ENCODE measurements around the gene DBI.
"Not testable (repeated sequence)": the region's sequence is repeated elsewhere in the genome, so short reads cannot be mapped to it uniquely, and the experiment has no call there.

The DBI gene

DNA sequence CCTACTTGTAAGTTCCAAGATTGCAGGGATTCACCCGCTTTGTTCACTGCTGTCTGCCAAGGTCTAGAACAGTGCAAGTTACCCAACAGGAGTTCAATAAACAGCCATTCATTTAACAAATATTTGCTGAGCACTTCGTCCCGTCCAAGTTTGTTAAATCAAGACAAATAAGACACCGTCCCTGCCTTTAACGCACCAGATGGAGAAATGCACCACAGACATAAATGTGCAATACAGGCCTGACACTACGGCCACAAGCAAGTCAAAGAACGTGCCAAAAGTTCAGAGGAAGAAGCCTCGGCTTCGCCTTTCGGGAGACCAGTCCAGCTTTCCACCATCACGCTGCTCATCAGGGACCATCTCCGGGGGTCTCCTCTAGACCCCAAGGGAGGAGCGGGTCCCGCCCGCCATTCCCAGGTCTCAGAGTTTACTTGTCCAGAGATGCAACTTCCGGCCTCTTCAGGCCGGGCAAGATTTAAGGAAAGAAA, 572 bp upstream of the DBI start:
- DNase-seq, result no peak

DNA sequence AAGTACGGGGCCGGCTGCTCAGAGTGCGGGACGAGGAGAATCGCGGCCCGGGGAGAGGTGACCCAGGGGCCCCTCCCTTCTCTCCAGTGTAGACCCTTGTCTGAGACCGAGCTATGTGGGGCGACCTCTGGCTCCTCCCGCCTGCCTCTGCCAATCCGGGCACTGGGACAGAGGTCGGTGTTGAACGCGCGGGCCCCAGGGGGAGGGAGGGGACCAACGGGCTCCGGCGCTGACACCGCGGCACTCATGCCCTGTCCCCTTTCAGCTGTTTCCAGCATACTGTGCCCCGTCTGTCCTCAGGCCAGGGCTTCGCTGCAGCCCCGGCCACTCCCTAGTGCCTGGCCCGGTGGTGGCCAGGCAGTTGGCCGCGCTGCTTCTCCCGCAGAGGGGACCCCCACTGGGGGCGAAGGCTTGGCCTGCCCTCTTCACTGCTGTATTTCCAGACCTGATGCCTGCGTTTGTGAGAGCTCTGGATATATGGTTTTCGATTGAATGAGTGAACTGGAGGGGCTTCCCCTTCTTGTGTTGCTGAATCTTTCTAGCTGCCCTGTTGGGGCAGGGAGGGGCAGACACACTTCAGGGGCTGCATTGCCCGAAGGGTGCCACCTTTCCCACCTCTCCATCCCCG, 809 bp downstream of the DBI start:
- no peak for DNase-seq

- no peak for DNase-seq
Observed at GRCh38 chr2:119369845-119370244, 3.1 kb downstream of the DBI start.

DNA sequence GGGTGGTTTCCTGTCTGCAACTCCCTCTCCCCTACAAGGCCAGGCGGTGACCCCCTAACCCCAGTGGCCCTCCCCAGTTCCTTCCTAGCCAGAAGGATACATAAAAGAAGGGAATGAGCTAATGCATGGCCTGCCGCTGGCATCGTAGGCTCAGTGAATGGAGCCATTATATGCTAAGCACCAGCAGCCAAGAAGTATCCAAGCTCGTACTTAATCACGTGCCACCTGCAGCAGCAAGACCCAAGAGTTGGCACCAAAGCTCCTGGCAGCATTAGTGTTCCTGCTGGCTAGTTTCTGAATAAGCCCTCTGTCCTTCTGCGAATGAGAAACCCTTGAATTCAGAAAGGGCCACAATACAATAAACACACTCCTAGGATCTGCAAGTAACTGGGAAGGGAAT, 4.3 kb downstream of the DBI start:
- DNase-seq, result no peak

DNA sequence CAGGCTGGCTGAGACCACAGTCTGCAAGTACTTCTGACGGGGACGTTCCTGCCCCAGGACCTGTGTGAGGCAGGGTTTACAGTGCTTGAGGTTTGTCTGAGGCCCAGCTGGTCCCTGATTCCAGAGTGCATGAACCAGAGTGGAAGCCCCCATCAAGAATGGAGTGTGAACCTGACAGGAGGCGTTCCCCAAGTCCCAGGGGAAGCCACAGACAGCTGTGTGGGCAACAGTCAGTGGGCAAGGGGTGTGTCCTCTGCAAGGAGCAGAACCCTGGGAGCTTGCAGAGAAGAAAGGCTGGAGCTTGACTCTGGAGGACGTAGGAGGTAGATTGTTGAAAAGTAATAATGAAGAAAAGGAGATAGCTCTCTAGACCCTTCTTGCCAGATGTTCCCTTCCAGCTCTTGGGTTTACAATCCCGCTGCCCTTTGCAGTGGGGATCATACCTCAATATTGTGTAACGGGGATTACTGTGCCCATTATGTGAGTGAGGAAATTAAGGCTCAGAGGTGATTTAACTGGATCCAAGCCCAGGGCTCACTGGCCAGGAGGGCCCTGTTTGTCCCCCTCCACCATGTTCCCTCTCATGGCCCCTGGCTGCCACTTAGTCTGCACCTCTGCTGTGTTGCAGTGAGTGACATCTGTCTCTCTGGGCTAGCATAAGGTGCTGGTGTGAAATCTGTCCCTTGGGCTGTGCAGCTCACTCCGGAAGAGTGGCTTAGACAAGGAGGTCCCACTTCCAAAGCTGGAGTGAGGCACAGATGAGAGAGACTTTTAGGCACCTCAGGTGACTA, 6.2 kb downstream of the DBI start:
- no peak for DNase-seq

DNA sequence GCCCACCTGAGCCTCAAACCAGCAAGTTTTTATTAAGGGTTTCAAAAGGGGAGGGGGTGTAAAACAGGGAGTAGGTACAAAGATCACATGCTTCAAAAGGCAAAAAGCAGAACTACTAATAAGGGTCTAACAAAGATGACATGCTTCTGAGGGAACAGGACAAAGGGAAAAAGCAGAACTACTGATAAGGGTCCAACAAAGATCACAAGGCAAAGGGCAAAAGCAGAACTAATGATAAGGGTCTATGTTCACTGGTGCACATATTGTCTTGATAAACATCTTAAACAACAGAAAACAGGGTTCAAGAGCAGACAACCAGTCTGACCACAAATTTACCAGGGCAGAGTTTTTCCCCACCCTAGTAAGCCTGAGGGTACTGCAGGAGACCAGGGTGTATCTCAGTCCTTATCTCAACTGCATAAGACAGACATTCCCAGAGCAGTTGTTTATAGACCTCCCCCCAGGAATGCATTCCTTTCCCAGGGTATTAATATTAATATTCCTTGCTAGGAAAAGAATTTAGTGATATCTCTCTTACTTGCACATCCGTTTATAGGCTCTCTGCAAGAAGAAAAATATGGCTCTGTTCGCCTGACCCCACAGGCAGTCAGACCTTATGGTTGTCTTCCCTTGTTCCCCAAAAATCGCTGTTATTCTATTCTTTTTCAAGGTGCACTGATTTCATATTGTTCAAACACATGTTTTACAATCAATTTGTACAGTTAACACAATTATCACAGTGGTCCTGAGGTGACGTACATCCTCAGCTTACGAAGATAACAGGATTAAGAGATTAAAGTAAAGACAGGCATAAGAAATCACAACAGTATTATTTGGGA, 7.3 kb downstream of the DBI start:
- DNase-seq, result not testable (repeated sequence)

- not testable (repeated sequence) for DNase-seq
Observed at GRCh38 chr2:119376406-119376805, 9.6 kb downstream of the DBI start.

GRCh38 chr2:119376810-119377209, 10.0 kb downstream of the DBI start:
- DNase-seq, result no peak

GRCh38 chr2:119377294-119377992, 10.7 kb downstream of the DBI start:
- no peak for DNase-seq

GRCh38 chr2:119377993-119378345, 11.2 kb downstream of the DBI start:
- DNase-seq, result no peak

DNA sequence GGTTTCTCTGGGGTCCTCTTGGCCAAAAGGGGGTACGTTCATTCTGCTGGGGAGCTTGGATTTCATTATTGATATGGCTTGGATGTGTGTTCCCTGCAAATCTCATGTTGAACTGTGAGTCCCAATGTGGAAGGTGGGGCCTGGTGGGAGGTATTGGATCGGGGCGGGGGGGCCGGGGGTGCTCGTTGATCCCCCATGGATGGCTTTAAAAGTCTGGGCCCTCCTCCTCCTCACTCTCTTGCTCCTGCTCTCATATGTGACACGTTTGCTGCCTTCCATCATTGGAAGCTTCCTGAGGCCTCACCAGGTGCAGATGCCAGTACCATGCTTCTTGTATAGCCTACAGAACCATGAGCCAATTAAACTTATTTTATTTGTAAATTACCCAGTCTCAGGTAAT, 11.8 kb downstream of the DBI start:
- no peak for DNase-seq

- no peak for DNase-seq
Observed at GRCh38 chr2:119383410-119384140, 16.8 kb downstream of the DBI start.

DNA sequence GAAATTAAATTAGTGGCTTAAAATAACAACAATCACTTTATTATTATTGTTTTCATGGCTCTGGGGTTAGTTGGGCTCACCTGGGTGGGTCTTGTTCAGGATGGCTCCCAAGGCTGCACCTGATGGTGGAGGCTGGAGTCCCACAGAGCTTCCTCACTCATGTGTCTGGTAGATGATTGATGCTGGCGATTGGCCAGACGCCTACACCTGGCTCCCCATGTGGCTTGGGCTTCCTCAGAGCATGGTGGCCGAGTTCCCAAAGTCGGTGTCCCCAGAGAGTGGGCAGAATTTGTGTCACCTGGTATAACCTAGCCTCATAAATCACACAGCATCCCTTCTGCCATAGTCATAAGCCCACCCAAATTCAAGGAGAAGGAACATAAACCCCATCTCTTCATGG, 18.2 kb downstream of the DBI start:
- no peak for DNase-seq

- DNase-seq, result no peak
Observed at GRCh38 chr2:119385466-119385865, 18.7 kb downstream of the DBI start.

GRCh38 chr2:119387381-119388129, 20.8 kb downstream of the DBI start:
- DNase-seq, result no peak

DNA sequence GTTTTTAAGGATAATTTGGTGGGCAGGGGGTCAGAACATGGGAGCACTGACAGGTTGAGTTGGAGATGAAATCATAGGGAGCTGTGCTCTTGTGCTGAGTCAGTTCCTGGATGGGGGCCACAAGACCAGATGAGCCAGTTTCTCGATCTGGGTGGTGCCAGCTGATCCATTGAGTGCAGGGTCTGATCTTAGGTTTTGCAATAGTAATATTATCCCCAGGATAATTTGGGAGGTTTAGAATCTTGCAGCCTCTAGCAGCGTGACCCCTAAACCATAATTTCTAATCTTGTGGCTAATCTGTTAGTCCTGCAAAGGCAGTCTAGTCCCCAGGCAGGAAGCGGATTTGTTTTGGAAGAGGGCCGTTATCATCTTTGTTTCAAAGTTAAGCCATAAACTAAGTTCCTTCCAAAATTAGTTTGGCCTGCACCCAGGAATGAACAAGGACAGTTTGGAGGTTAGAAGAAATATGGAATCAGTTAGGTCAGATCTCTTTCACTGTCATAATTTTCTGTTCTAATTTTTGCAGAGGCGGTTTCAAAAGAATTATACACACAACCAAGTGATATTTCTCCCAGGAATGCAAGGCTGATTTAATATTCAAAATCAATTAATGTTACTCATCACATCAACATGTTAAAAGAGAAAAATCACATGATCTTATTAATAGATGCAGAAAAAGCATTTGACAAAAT, 23.0 kb downstream of the DBI start:
- DNase-seq, result no peak

- DNase-seq, result no peak
Observed at GRCh38 chr2:119393971-119394748, 27.4 kb downstream of the DBI start.

DNA sequence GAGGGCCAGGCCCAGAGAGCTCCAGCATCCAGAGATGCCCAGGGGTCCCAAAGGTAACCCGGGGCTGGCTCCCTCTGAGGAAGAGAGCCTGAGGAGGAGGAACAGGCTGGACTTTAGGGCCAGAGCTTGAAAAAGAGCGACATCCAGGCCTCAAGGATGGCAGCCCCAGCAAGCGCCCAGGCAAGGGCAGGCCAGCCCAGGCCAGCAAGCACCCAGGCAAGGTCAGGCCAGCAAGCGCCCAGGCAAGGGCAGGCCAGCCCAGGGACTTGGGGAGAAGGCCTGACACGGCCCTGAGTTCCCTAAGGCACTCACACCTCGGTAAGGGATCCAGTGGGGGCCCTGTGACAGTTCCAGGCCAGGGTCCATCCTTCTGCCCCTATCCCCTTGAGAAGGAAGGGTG, 30.4 kb downstream of the DBI start:
- DNase-seq, result no peak

DNA sequence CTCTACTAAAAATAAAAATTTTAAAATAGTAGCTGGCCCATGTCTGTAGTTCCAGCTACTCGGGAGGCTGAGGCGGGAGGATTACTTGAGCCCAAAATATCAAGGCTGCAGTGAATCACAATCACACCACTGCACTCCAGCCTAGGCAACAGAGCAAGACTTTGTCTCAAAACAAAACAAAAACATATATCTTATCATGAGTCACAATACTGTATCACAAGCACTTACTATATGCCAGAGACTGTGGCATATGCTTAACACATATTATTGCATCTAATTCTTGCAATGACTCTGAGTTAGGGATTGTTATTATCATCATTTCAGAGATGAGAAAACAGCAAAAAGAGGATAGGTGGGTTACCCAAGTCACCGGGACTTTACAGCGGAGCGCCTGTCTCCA, 35.3 kb downstream of the DBI start:
- DNase-seq, result no peak
